ENCODE measurements around the gene PPM1F. TPM values are rescaled to one million over a fixed set of nuclear protein-coding genes. Genes with fewer than 3 reads are reported as not detected.

PPM1F gene
- total and polyA plus RNA-seq, 3 experiments from 2014 or later, result 9.2 to 29.1 (median 25.4) TPM

DNA sequence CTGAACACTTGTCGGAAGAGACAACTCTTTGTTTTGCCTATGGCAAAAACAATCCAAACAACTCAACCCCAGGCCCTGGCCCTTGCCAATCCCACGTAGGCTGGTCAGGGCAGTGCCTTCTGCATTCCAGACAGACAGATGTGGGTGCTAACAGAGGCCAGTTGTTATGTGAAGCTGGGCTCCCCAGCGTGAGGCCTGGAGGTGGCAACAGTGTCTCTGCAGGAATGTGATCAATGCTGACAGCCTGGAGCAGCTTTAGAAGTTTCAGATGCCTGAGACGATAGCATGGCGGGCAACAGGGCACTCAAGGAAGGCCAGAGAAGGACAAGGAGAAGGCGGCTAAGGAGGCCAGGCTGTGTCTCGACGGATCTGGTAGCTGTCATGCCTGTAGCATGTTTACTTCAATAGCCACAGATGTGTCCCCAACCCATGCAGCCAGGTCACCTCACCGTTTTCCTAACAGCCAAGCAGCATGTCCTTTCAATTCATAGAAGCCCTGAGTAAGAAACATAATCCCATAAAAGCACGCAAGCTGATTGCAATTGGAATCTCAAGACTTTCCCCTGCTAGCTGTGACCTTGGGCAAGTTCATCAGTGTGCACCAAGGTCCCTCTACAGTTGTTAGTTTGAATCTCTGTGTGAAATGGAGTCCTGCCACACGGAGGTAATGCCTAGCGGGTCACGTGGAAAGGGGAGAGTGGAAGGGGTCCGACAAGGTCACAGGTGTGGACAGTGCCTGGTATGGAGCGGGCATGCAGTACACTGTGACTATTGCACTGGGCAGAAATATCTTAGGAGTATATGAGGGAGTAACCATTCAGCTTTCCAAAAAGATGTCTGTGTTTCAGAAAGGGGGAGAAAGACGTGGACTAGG, 14.2 kb upstream of the PPM1F start:
- Histone ChIP-seq H3K36me3 (ENCODE audit: insufficient read depth, low read length) (peaks cover 66% of the 10 kb centered on the region), H3K4me1 (ENCODE audit: insufficient read depth, low read length) (no peaks in the 10 kb centered on the region), H3K9me3 (ENCODE audit: low read length) (no peaks in the 10 kb centered on the region), H3K27ac (ENCODE audit: low read depth, low read length) (no peak overlapping the region), H3K27me3 (ENCODE audit: insufficient read depth, low read length, poor library complexity, severe bottlenecking) (no peaks in the 10 kb centered on the region), H3K4me3 (ENCODE audit: low read length) (no peak overlapping the region)
- POLR2A ChIA-PET, result no interaction called here
- H3K36me3 Mint-ChIP-seq, result peaks cover 0 to 86% (median 13%) of the 10 kb centered on the region in 3 donors
- CTCF ChIA-PET, result interaction anchor here (0.8 to 1.8 kb wide), 3 partner anchors 14 to 29 kb away, joined by 3 to 6 read pairs (median 3); partner anchors contain the start of gene PPM1F
- no peaks in the 10 kb centered on the region for H3K27me3 Mint-ChIP-seq
- DNase-seq, result no peak
- H3K4me3 Mint-ChIP-seq, result no peak overlapping the region
- no peaks in the 10 kb centered on the region for H3K4me1 Mint-ChIP-seq
- H3K27ac Mint-ChIP-seq, result peak overlapping the region in 1 of 8 donors; percentile 22
- H3K9me3 Mint-ChIP-seq, result no peaks in the 10 kb centered on the region

DNA sequence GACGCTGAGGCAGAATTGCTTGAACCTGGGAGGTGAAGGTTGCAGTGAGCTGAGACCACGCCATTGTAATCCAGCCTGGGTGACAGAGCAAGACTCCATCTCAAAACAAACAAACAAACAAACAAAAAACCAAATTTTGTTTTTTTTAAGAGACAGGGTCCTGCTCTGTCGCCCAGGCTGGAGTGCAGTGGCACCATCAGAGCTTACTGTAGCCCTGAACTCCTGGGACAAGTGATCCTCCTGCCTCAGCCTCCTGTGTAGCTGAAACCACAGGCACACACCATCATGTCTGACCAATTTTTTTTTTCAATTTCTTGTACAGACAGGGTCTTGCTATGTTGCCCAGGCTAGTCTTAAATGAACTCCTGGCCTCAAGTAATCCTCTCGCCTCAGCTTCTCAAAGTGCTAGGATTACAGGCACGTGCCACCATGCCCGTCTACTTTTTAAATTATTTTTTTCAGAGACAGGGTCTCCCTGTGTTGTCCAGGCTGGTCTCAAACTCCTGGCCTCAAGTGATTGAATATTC, 13.2 kb upstream of the PPM1F start:
- H3K36me3 ChIP-seq (ENCODE audit: insufficient read depth, low read length), result peaks cover 64% of the 10 kb centered on the region
- Mint-ChIP-seq H3K4me1 (no peaks in the 10 kb centered on the region), H3K36me3 (peaks cover 0 to 83% (median 13%) of the 10 kb centered on the region in 3 donors)

DNA sequence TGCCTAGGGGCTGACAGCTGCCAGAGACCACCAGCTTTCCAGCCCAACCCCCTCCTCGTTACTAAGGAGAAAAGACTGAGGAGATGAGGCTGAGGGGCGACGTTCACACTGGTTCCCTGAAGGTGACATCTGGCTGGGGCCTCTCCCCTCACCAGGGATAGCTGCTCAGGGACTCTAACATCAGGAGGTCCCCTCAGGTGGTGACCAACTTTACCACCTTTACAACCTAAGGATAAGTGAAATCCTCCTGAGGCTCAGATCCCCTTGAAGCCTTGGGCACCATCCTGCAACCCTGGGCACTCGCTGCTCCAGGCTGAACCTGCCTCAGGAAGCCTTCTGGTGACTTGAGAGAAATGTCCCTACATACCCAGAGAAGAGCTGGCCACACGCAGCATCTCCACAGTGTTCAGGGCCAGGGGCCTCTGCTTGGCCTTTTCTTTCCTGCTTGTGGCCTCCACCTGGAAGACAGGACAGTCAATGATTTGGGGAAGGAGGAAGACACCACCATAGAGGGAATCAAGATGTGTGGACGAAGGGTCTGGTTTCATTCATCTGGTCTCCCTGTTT, 12.4 kb upstream of the PPM1F start:
- Mint-ChIP-seq H3K4me3 (no peak overlapping the region), H3K27ac (no peak overlapping the region), H3K4me1 (no peaks in the 10 kb centered on the region), H3K36me3 (peaks cover 0 to 83% (median 10%) of the 10 kb centered on the region in 3 donors), H3K9me3 (no peaks in the 10 kb centered on the region), H3K27me3 (no peaks in the 10 kb centered on the region)
- POLR2A ChIA-PET, result no interaction called here
- peaks cover 56% of the 10 kb centered on the region for H3K36me3 ChIP-seq (ENCODE audit: insufficient read depth, low read length)
- DNase-seq, result no peak
- no peaks in the 10 kb centered on the region for H3K4me1 ChIP-seq (ENCODE audit: insufficient read depth, low read length)
- CTCF ChIA-PET, result interaction anchor here (1.8 kb wide), 1 partner anchor 12 kb away, joined by 6 read pairs; the partner anchor contains the start of gene PPM1F
- no peak overlapping the region for H3K27ac ChIP-seq (ENCODE audit: low read depth, low read length)
- no peaks in the 10 kb centered on the region for H3K9me3 ChIP-seq (ENCODE audit: low read length)
- no peak overlapping the region for H3K4me3 ChIP-seq (ENCODE audit: low read length)
- no peaks in the 10 kb centered on the region for H3K27me3 ChIP-seq (ENCODE audit: insufficient read depth, low read length, poor library complexity, severe bottlenecking)

More for the DNA sequence above, 13.2 kb upstream of the PPM1F start:
- H3K27ac Mint-ChIP-seq, result no peak overlapping the region
- CTCF ChIA-PET, result interaction anchor here (1.8 kb wide), 1 partner anchor 13 kb away, joined by 6 read pairs; the partner anchor contains the start of gene PPM1F
- H3K9me3 Mint-ChIP-seq, result no peaks in the 10 kb centered on the region
- Histone ChIP-seq H3K27ac (ENCODE audit: low read depth, low read length) (no peak overlapping the region), H3K27me3 (ENCODE audit: insufficient read depth, low read length, poor library complexity, severe bottlenecking) (no peaks in the 10 kb centered on the region), H3K4me3 (ENCODE audit: low read length) (no peak overlapping the region), H3K9me3 (ENCODE audit: low read length) (no peaks in the 10 kb centered on the region), H3K4me1 (ENCODE audit: insufficient read depth, low read length) (no peaks in the 10 kb centered on the region)
- POLR2A ChIA-PET, result no interaction called here
- no peak overlapping the region for H3K4me3 Mint-ChIP-seq
- H3K27me3 Mint-ChIP-seq, result no peaks in the 10 kb centered on the region
- no peak for DNase-seq

DNA sequence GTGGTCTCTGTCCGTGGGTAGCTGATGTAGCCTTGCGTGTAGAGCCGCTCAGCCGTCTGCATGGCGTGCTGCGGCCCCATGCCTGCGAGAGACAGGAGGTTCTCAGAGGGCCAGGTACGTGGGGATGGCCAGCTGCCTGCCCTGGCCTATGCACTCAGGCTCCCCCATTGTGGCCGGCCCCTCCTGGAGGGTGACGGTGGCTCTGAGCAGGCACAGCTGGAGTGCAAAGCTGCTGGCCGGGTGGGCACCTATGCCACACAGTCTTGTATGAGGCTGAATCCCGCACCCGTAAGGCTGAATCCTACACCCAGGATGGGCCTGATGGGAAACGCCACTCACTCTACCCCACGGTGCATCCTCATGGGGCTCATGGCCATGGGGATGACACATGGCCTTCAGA, 11.6 kb upstream of the PPM1F start:
- no peaks in the 10 kb centered on the region for H3K27me3 Mint-ChIP-seq
- no peaks in the 10 kb centered on the region for H3K4me1 Mint-ChIP-seq
- Histone ChIP-seq H3K9me3 (ENCODE audit: low read length) (no peaks in the 10 kb centered on the region), H3K36me3 (ENCODE audit: insufficient read depth, low read length) (peaks cover 54% of the 10 kb centered on the region), H3K27ac (ENCODE audit: low read depth, low read length) (no peak overlapping the region), H3K27me3 (ENCODE audit: insufficient read depth, low read length, poor library complexity, severe bottlenecking) (no peaks in the 10 kb centered on the region), H3K4me1 (ENCODE audit: insufficient read depth, low read length) (no peaks in the 10 kb centered on the region), H3K4me3 (ENCODE audit: low read length) (no peak overlapping the region)
- H3K4me3 Mint-ChIP-seq, result peak overlapping the region in 1 of 7 donors; percentile 18
- H3K27ac Mint-ChIP-seq, result no peak overlapping the region
- no peaks in the 10 kb centered on the region for H3K9me3 Mint-ChIP-seq
- H3K36me3 Mint-ChIP-seq, result peaks cover 0 to 87% (median 10%) of the 10 kb centered on the region in 3 donors
- no peak for DNase-seq
- ChIA-PET CTCF (no interaction called here), POLR2A (no interaction called here)

DNA sequence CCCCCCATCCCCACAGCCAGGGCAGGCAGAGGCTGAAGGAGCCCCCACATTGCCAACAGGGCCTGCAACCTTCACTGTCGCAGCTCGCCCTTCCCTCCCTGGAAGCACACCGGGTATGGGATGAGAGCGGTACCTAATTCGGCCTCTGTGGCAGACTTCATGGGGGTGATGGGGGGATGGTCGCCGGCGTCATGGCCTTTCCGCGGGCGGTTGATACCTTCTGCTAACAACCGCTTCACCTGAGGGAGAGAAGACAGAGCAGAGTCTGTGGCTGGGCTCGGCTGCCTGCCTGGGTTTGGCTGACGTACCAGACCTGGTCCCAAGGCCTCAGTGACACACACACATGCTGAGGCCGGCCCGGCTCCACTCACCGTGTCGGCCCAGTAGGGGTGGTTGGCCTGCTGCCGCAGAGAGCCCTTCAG, 11.2 kb upstream of the PPM1F start:
- Mint-ChIP-seq H3K36me3 (peaks cover 0 to 88% (median 8%) of the 10 kb centered on the region in 3 donors), H3K9me3 (no peaks in the 10 kb centered on the region), H3K4me1 (no peaks in the 10 kb centered on the region), H3K27ac (no peak overlapping the region), H3K4me3 (no peak overlapping the region), H3K27me3 (no peaks in the 10 kb centered on the region)
- Histone ChIP-seq H3K4me1 (ENCODE audit: insufficient read depth, low read length) (no peaks in the 10 kb centered on the region), H3K36me3 (ENCODE audit: insufficient read depth, low read length) (peaks cover 52% of the 10 kb centered on the region), H3K27me3 (ENCODE audit: insufficient read depth, low read length, poor library complexity, severe bottlenecking) (no peaks in the 10 kb centered on the region), H3K4me3 (ENCODE audit: low read length) (no peak overlapping the region), H3K27ac (ENCODE audit: low read depth, low read length) (no peak overlapping the region), H3K9me3 (ENCODE audit: low read length) (no peaks in the 10 kb centered on the region)
- CTCF ChIA-PET, result no interaction called here
- POLR2A ChIA-PET, result no interaction called here
- no peak for DNase-seq

DNA sequence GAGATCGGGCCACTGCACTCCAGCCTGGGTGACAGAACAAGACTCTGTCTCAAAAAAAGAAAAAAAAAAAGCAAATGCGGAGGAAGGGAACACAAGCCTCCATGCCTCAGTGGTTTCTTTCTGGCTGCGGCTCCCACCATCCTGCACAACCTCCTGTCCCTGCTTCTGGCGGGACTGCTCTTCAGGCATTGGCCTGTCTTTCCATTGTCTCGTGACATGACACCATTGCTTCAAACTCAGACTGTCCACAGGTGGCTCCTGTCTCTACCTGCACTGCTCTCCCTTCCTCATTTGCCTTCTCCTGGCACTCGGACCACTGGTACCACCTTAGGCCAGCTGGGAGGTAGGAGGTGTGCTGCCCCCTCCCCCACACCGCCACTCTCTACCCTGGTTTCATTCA, 10.6 kb upstream of the PPM1F start:
- H3K27ac ChIP-seq (ENCODE audit: low read depth, low read length), result no peak overlapping the region
- CTCF ChIA-PET, result interaction anchor here (1.7 to 2.8 kb wide), 2 partner anchors 9 to 11 kb away, joined by 6 to 8 read pairs; partner anchors contain the start of gene PPM1F
- POLR2A ChIA-PET, result no interaction called here
- Mint-ChIP-seq H3K27ac (peak overlapping the region in 1 of 8 donors; percentile 27), H3K4me1 (no peaks in the 10 kb centered on the region), H3K27me3 (no peaks in the 10 kb centered on the region), H3K4me3 (peak overlapping the region in 1 of 7 donors; percentile 51), H3K9me3 (no peaks in the 10 kb centered on the region), H3K36me3 (peaks cover 0 to 88% (median 5%) of the 10 kb centered on the region in 3 donors)
- H3K9me3 ChIP-seq (ENCODE audit: low read length), result no peaks in the 10 kb centered on the region
- H3K4me3 ChIP-seq (ENCODE audit: low read length), result no peak overlapping the region
- no peak for DNase-seq
- H3K27me3 ChIP-seq (ENCODE audit: insufficient read depth, low read length, poor library complexity, severe bottlenecking), result no peaks in the 10 kb centered on the region
- peaks cover 47% of the 10 kb centered on the region for H3K36me3 ChIP-seq (ENCODE audit: insufficient read depth, low read length)
- no peaks in the 10 kb centered on the region for H3K4me1 ChIP-seq (ENCODE audit: insufficient read depth, low read length)

DNA sequence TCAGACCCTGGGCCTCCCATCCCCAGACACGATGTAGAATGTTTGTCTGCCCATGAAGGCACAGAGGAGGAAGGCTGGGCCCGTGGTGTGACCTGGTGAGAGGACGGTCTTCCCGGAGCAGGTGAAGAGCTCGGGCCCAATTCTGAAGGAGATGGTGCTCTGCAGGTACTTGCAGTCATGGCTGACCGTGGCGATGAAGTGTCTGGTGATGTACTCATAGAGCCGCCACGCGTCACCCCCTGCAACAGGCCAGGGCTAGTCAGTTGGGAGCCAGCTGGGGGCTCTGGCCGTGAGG, 10.0 kb upstream of the PPM1F start:
- H3K27me3 ChIP-seq (ENCODE audit: insufficient read depth, low read length, poor library complexity, severe bottlenecking), result no peaks in the 10 kb centered on the region
- no peak overlapping the region for H3K4me3 ChIP-seq (ENCODE audit: low read length)
- DNase-seq, result no peak
- H3K36me3 ChIP-seq (ENCODE audit: insufficient read depth, low read length), result peaks cover 43% of the 10 kb centered on the region
- POLR2A ChIA-PET, result no interaction called here
- no peak overlapping the region for H3K4me3 Mint-ChIP-seq
- H3K4me1 ChIP-seq (ENCODE audit: insufficient read depth, low read length), result no peaks in the 10 kb centered on the region
- CTCF ChIA-PET, result interaction anchor here (1.7 to 2.8 kb wide), 2 partner anchors 10 kb away, joined by 6 to 8 read pairs; partner anchors contain the start of gene PPM1F
- no peak overlapping the region for H3K27ac Mint-ChIP-seq
- no peak overlapping the region for H3K27ac ChIP-seq (ENCODE audit: low read depth, low read length)
- H3K9me3 Mint-ChIP-seq, result no peaks in the 10 kb centered on the region
- no peaks in the 10 kb centered on the region for H3K4me1 Mint-ChIP-seq
- no peaks in the 10 kb centered on the region for H3K27me3 Mint-ChIP-seq
- H3K36me3 Mint-ChIP-seq, result peaks cover 0 to 84% (median 5%) of the 10 kb centered on the region in 3 donors
- no peaks in the 10 kb centered on the region for H3K9me3 ChIP-seq (ENCODE audit: low read length)
